LHCN-M2 (cell line): ENCODE data around the gene C13orf46. TPM values are rescaled to one million over a fixed set of nuclear protein-coding genes. Genes with fewer than 3 reads are reported as not detected.
A peak's percentile ranks its signal among the peaks of the same experiment; 100 is the strongest.

Experiments used
- DNase-seq: peaks from one replicate; pipeline ENCODE4 v3.0.0-alpha.2; 2012; ENCODE audit warnings: low read depth
- total RNA-seq: library from RNA; depleted of rRNA; stranded (reverse); fragments of >200 nt; gene quantifications from 2 replicates; pipeline ENCODE4 v1.2.3, GENCODE V29; 2014

Gene C13orf46
- total RNA-seq, 1 experiment from 2014 or later = 0.11 TPM

DNA sequence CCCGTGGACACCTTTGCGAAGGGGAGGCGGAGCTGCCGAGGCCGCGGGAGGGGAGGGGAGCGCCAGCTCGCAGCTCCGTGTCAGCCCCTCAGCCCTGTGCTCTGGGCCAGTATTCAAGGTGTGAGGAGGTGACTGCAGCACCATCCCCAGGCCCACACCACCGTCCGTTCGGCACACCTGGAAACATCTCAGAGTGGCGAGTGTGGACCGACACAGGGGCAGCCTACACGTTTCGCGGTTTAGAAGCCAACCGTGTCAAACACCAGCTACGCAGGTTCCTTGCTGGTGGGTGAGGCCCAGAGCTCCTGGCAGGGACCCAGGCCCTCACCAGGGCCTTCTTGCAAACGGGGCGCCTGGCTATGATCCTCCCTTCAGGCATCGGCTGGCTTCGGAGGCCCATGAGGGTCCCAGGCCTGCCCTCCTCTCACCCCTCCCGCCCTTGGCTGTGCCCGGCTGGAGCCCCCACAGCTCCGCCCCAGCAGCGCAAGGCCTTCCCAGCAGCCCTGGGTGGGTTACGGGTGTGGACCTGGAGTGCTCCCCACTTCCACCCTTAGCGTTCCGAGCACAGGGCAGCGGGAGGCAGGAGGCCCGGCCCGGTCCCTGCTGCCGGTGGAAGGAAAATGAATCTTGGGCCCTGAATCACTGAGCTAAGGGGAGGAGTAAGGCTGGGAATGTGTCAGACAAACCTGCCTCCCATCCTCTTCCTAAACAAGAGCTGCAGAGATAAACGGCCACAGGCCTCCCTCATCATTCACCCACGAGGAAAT is 1.2 kb downstream of the C13orf46 start:
- no peak for DNase-seq

DNA sequence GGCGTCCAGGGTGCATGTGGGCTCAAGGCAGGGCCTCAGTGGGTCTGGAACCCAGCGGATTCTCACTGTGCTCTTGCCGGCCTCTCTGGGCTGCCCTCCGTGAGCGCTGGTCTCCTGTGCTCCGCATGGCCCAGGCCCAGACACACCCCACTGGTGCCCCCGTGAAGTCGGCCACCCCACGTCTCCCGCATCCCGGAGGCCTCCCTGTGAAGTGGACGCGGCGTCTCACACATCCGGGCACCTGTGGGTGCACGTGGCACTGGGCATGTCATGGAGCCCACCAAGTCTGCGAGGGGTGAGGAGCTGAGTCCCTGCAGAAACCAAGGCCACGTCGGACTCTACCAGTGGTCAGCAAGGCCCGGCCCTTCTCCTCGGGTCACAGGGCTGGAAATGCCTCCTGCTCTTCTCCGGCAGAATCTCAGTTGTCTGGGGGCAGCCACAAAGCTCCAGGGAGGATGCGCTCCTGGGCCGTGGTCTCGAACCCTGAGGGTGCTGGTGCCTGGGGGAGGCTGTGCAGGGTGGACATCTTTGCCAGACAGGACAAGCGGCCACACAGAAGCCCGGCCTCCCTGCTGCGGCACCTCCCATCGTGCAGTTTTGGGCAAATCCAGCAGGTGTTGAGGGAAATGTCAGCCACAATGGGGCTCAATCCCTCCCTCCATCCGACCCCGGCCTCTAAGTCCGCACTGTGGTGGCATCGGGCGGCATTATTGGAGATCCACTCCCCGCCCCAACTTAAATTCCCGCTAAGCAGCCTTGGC is 2.2 kb downstream of the C13orf46 start:
- DNase-seq = no peak

- no peak for DNase-seq
These were observed 2.9 kb downstream of the C13orf46 start for GRCh38 chr13:113970810-113971470.

GRCh38 chr13:113969973-113970611 is 3.8 kb downstream of the C13orf46 start:
- no peak for DNase-seq

DNA sequence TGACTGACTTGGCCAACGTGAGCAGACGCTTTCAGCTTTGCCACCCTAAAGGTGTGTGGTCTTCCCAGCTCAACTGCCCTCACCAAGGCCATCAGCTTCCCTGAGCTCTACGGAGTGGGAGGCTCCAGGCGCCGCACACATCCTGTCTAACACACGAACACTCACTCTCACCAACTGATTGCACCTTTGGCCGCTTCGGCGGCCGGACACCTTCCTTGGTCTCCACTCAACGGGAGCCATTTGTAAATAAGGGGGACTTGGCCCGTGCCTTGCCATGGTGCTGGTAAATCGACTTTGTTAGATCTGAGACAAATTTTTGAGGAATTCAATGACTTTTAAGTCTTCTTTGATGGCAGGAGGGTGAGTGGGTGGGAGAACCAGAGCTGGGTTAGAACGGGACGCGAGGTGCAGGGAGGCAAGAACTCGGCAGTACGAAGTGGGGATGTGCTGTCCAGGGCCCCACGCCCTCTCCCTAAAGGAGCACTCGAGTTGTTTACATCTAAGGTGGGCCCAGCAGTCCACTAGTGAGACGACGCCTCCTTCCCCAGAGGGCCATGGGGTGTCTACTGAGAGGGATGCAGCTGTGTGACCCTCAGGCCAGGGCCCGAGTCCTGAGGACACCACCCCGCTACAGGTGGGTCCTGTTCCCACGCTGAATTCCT is 4.4 kb downstream of the C13orf46 start:
- no peak for DNase-seq

- no peak for DNase-seq
These were observed 5.2 kb downstream of the C13orf46 start for GRCh38 chr13:113968463-113969310.

DNA sequence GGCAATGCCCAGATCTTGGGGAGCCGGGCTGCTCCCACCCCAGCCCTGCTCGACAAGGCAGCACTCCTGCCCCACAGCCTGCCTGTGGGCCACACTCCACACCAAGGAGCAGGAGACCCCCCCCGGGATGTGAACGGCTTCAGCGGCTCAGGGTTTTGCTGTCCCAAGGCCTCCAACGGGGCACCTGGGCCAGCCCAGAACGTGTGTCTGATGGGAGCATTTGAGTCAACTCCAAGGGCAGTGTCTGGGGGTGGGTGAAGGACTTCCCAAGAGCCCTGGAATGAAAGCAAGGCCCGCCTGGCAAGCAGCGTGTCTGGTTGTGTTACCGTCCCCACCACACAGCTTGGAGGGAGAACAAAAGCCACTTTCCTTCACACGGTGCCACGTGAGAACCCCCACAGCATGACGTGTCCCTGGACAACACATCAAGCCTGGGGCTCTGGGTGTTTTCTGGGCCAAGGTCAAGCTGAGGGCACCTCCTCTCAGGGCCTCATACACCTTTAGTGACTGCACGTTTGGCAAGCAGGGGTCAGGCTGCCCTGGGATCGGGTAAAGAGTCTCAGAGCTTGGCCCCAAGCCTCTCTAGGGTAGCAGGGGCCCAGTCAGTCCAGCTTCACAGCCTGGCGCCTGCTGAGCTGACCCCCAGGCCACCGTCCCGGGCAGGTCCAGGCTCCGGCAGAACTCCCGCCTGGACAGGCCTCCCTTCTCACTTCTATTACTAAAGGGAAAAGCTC is 6.0 kb downstream of the C13orf46 start:
- no peak for DNase-seq

DNA sequence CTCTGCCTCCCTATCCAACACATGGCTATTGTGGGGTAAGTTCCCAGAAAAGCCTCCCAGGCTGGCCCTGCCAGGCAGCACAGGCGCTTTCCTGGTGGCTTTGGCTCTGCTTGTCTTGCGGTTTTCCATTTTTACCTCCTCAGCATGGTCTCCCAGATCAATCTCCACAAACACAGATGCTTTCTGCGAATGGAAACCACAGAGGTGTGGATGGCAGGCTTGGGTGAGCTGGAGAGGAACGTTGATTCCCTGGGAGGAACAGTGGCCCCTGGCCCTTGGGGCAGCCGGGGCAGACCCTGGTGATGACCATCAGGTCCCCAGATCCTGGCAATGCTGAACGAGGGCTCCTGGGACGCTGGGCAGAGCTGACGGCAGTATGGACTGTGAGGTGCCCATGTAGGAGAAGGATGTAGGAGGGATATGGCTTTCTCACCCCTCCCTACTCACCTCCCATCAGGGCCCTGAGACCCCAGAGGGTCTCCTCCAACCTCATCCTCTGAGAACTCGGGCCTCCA is 6.6 kb downstream of the C13orf46 start:
- DNase-seq = no peak

- no peak for DNase-seq
These were observed 7.7 kb downstream of the C13orf46 start for GRCh38 chr13:113965968-113966884.

DNA sequence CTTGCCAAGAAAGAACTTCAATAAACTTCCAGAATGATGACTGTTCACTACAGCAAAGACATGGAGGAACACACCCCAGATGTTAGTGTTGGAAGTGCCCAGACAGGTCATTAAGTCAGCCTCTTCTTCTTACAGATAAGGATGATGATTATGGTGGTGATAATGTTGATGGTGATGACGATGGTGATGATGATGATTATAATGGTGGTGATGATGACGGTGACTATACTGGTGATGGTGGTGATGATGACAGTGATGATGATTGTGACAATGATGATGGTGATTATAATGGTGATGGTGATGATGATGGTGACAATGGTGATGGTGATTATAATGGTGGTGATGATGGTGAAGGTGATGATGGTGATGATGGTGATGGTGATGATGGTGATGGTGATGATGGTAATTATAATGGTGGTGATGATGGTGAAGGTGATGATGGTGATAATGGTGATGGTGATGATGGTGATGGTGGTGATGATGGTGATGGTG is 8.4 kb downstream of the C13orf46 start:
- no peak for DNase-seq

GRCh38 chr13:113964251-113964995 is 9.5 kb downstream of the C13orf46 start:
- no peak for DNase-seq

GRCh38 chr13:113963376-113963775 is 10.5 kb downstream of the C13orf46 start:
- no peak for DNase-seq

DNA sequence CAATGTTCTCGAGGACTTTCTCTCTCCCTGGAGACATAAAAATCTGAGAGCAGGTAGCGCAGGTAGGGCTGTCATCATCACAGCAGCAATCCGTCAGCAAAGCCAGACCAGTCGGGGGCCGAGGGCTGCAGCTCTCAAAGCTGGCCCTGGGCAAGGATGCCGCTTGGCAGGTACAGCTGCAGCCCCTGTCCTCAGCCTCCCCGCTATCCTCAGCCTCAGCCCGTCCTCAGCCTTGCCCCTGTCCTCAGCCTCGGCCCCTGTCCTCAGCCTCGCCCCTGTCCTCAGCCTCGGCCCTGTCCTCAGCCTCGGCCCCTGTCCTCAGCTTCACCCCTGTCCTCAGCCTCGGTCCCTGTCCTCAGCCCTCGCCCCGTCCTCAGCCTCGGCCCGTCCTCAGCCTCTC is 10.9 kb downstream of the C13orf46 start:
- no peak for DNase-seq

DNA sequence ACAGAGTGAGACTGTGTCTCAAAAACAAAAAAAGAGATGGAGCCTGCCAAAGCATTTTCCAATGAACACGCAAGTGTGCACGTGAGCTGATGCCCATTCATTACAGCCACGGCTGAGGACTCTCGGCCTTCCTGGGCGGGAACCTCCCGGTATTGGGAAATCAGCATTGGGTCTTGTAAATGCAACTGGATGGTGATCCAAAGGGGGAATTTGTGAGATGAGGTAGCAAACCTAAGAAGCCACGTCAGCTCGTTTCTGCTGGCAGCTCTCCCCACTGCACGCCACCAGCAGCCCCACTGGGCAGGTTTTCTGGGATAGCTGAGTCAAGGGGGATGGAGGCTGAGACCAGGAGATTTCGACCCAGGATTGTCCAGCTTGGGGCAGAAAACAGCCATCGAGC is 11.5 kb downstream of the C13orf46 start:
- DNase-seq = no peak

- DNase-seq = no peak
These were observed 13.5 kb downstream of the C13orf46 start for GRCh38 chr13:113960276-113960948.

- peak; percentile 32 for DNase-seq
These were observed 14.7 kb downstream of the C13orf46 start for GRCh38 chr13:113959198-113959597.

- no peak for DNase-seq
These were observed 15.5 kb downstream of the C13orf46 start for GRCh38 chr13:113958373-113958772.
